ENCODE results near the gene PDLIM3.

- TF ChIP-seq CTCF (IDR thresholded peaks at IDR 0.05), result no peak
- no peak for TF ChIP-seq EZH2 (IDR thresholded peaks at IDR 0.05; ENCODE audit: borderline replicate concordance, insufficient read depth, low read depth, low read length, poor library complexity, severe bottlenecking)
These were observed 30.9 kb downstream of the PDLIM3 start for GRCh38 chr4:185504098-185505047.
